IMR-90 (cell line): ENCODE results near the gene S100B. TPM values are rescaled to one million over a fixed set of nuclear protein-coding genes. Genes with fewer than 3 reads are reported as not detected.

Source experiments
- ATAC-seq: fragments of 200-7000 bp; cut with Tn5 transposase; 2 replicates; pipeline ENCODE4 v1.9.1; 2020; ENCODE audit warnings: low read depth, mild to moderate bottlenecking, moderate library complexity
- BruUV-seq: library from RNA; stranded (reverse); fragments of 400-500 nt; replicated peaks from 2 replicates; lab custom pipeline; 2021; lab: Mats Ljungman, UMichigan
- CTCF ChIA-PET: fragments of 300-600 bp; formaldehyde crosslinking; extraction: SDS; loops from one replicate; lab custom pipeline; 2021; ENCODE audit warnings: antibody characterized with exemption; lab: Yijun Ruan, JAX
- POLR2A ChIA-PET: fragments of 300-600 bp; sonication (Branson Sonifier 250); formaldehyde crosslinking; loops from one replicate; lab custom pipeline; 2022; ENCODE audit warnings: antibody characterized with exemption; ENCODE audit not compliant: unreplicated experiment; lab: Charles Lee
- DNase-seq: peaks from one replicate; pipeline ENCODE4 v3.0.0; 2013
- H2AFZ ChIP-seq: replicated peaks from 2 replicates; pipeline ENCODE3; 2013; ENCODE audit warnings: low read length, mild to moderate bottlenecking; ENCODE audit not compliant: poor library complexity
- H2AK5ac ChIP-seq: 2 replicates; pipeline ENCODE4 v1.6.1; 2013; ENCODE audit warnings: low read depth, low read length, inconsistent platforms
- H2AK9ac ChIP-seq: replicated peaks from 2 replicates; pipeline ENCODE3; 2013; ENCODE audit warnings: mild to moderate bottlenecking, low read depth, low read length, moderate library complexity; ENCODE audit not compliant: poor library complexity
- H2BK120ac ChIP-seq: 2 replicates; pipeline ENCODE4 v1.6.1; 2013; ENCODE audit warnings: low read depth, low read length, inconsistent platforms
- H2BK15ac ChIP-seq: 3 replicates; pipeline ENCODE4 v1.6.1; 2013; ENCODE audit warnings: low read depth, low read length, inconsistent platforms
- H2BK20ac ChIP-seq: 2 replicates; pipeline ENCODE4 v1.6.1; 2013; ENCODE audit warnings: low read depth, mild to moderate bottlenecking, inconsistent platforms, low read length, moderate library complexity
- H2BK5ac ChIP-seq: 2 replicates; pipeline ENCODE4 v1.6.1; 2013; ENCODE audit warnings: mild to moderate bottlenecking, low read depth, low read length, inconsistent platforms; ENCODE audit not compliant: poor library complexity, severe bottlenecking
- H3K14ac ChIP-seq: replicated peaks from 2 replicates; pipeline ENCODE4 v1.6.1; 2013; ENCODE audit warnings: low read depth, low read length, inconsistent platforms
- H3K18ac ChIP-seq: 2 replicates; pipeline ENCODE4 v1.6.1; 2013; ENCODE audit warnings: low read depth, low read length, control low read depth
- H3K23ac ChIP-seq: 2 replicates; pipeline ENCODE4 v1.6.1; 2013; ENCODE audit warnings: low read depth, low read length, inconsistent platforms
- H3K27ac ChIP-seq: 2 replicates; pipeline ENCODE4 v1.5.1; 2013; ENCODE audit warnings: mild to moderate bottlenecking, control low read depth, low read length; ENCODE audit not compliant: insufficient read depth
- H3K27me3 ChIP-seq: 2 replicates; pipeline ENCODE4 v1.6.1; 2013; ENCODE audit warnings: low read length; ENCODE audit not compliant: control insufficient read depth, insufficient read depth
- H3K36me3 ChIP-seq: 2 replicates; pipeline ENCODE4 v1.6.1; 2013; ENCODE audit warnings: low read length, mixed read lengths; ENCODE audit not compliant: control insufficient read depth, insufficient read depth
- H3K4ac ChIP-seq: 2 replicates; pipeline ENCODE4 v1.6.1; 2013; ENCODE audit warnings: low read depth, low read length, inconsistent platforms
- H3K4me1 ChIP-seq: 2 replicates; pipeline ENCODE4 v1.6.1; 2013; ENCODE audit warnings: low read length, mixed read lengths; ENCODE audit not compliant: control insufficient read depth, insufficient read depth
- H3K4me2 ChIP-seq: 2 replicates; pipeline ENCODE4 v1.6.1; 2013; ENCODE audit warnings: low read depth, mild to moderate bottlenecking, control low read depth, low read length, moderate library complexity
- H3K4me3 ChIP-seq: 2 replicates; pipeline ENCODE4 v1.5.1; 2013; ENCODE audit warnings: low read depth, mild to moderate bottlenecking, control low read depth, low read length, moderate library complexity; ENCODE audit not compliant: insufficient read depth
- H3K56ac ChIP-seq: 2 replicates; pipeline ENCODE4 v1.6.1; 2013; ENCODE audit warnings: low read length, inconsistent platforms; ENCODE audit not compliant: insufficient read depth; ENCODE audit errors: extremely low read depth
- H3K79me1 ChIP-seq, 2 experiments: 2 replicates each; pipeline ENCODE4 v1.6.1; 2013; ENCODE audit warnings: low read length in 2 of 2, inconsistent platforms in 1 of 2, low read depth in 1 of 2
- H3K9ac ChIP-seq: 2 replicates; pipeline ENCODE4 v1.6.1; 2013; ENCODE audit warnings: low read depth, low read length, control low read depth
- H3K9me1 ChIP-seq: 2 replicates; pipeline ENCODE4 v1.6.1; 2013; ENCODE audit warnings: low read length, inconsistent platforms; ENCODE audit not compliant: insufficient read depth
- H3K9me3 ChIP-seq: 2 replicates; pipeline ENCODE4 v1.6.1; 2013; ENCODE audit warnings: low read length; ENCODE audit not compliant: control insufficient read depth, insufficient read depth
- H4K20me1 ChIP-seq: 2 replicates; pipeline ENCODE4 v1.6.1; 2013; ENCODE audit warnings: low read length, inconsistent platforms; ENCODE audit not compliant: insufficient read depth
- H4K5ac ChIP-seq: 2 replicates; pipeline ENCODE4 v1.6.1; 2013; ENCODE audit warnings: mild to moderate bottlenecking, low read depth, low read length, control low read depth
- H4K8ac ChIP-seq, 2 experiments: 2 replicates each; pipeline ENCODE4 v1.6.1; 2013; ENCODE audit warnings: low read depth in 2 of 2, low read length in 2 of 2, control low read depth in 1 of 2, inconsistent platforms in 1 of 2
- H4K91ac ChIP-seq: 2 replicates; pipeline ENCODE4 v1.6.1; 2013; ENCODE audit warnings: low read depth, low read length, inconsistent platforms; ENCODE audit not compliant: insufficient read depth
- BHLHE40 ChIP-seq: fragments of 150-350 bp; IDR thresholded peaks from 2 replicates; pipeline ENCODE4 v1.6.1; 2016; ENCODE audit warnings: mild to moderate bottlenecking, low read depth, low read length
- CEBPB ChIP-seq: IDR thresholded peaks from 2 replicates; pipeline ENCODE4 v1.6.1; 2012; ENCODE audit warnings: low read depth, low read length, improper control_type of control experiment
- CHD1 ChIP-seq: IDR thresholded peaks from 2 replicates; pipeline ENCODE4 v1.6.1; 2012; ENCODE audit warnings: low read depth, low read length, improper control_type of control experiment
- CTCF ChIP-seq: conservative IDR thresholded peaks from 2 replicates; pipeline ENCODE4 v1.5.1; 2012; ENCODE audit warnings: mild to moderate bottlenecking, low read depth, low read length, improper control_type of control experiment
- ELK1 ChIP-seq: fragments of 150-350 bp; IDR thresholded peaks from 2 replicates; pipeline ENCODE4 v1.6.1; 2016; ENCODE audit warnings: low read depth, mild to moderate bottlenecking, low read length, moderate library complexity, borderline replicate concordance
- FOS ChIP-seq: fragments of 150-350 bp; IDR thresholded peaks from 2 replicates; pipeline ENCODE4 v1.6.1; 2016; ENCODE audit warnings: low read depth, low read length
- MAFK ChIP-seq: IDR thresholded peaks from 2 replicates; pipeline ENCODE4 v1.6.1; 2012; ENCODE audit warnings: low read depth, low read length, improper control_type of control experiment
- MAZ ChIP-seq: IDR thresholded peaks from 2 replicates; pipeline ENCODE4 v1.6.1; 2012; ENCODE audit warnings: low read depth, mild to moderate bottlenecking, low read length, improper control_type of control experiment, moderate library complexity, borderline replicate concordance
- MXI1 ChIP-seq: IDR thresholded peaks from 2 replicates; pipeline ENCODE4 v1.6.1; 2012; ENCODE audit warnings: low read depth, mild to moderate bottlenecking, low read length, moderate library complexity, borderline replicate concordance
- NFE2L2 ChIP-seq: fragments of 150-350 bp; IDR thresholded peaks from 2 replicates; pipeline ENCODE4 v1.6.1; 2016; ENCODE audit warnings: low read depth, mild to moderate bottlenecking, low read length
- POLR2A ChIP-seq: IDR thresholded peaks from 2 replicates; pipeline ENCODE4 v1.6.1; 2012; ENCODE audit warnings: mild to moderate bottlenecking, low read depth, low read length
- RAD21 ChIP-seq: IDR thresholded peaks from 2 replicates; pipeline ENCODE4 v1.6.1; 2012; ENCODE audit warnings: low read length, improper control_type of control experiment
- RCOR1 ChIP-seq: IDR thresholded peaks from 2 replicates; pipeline ENCODE4 v1.6.1; 2012; ENCODE audit warnings: mild to moderate bottlenecking, low read length, improper control_type of control experiment; ENCODE audit not compliant: insufficient replicate concordance
- RFX5 ChIP-seq: IDR thresholded peaks from 2 replicates; pipeline ENCODE4 v1.8.0; 2012; ENCODE audit warnings: low read depth, mild to moderate bottlenecking, low read length, moderate library complexity
- SMC3 ChIP-seq: fragments of 150-350 bp; IDR thresholded peaks from 2 replicates; pipeline ENCODE4 v1.6.1; 2016; ENCODE audit warnings: low read depth, mild to moderate bottlenecking, antibody characterized with exemption, low read length, moderate library complexity
- USF2 ChIP-seq: fragments of 150-350 bp; IDR thresholded peaks from 2 replicates; pipeline ENCODE4 v1.6.1; 2017; ENCODE audit warnings: mild to moderate bottlenecking, antibody characterized with exemption, low read length, low read depth
- WGBS, 2 experiments: methylation state at CpG; one replicate each; pipeline versions ENCODE4 v1.1.5 to v1.1.7; 2013; ENCODE audit warnings: missing lambda C conversion rate in 2 of 2; ENCODE audit not compliant: insufficient read length in 1 of 2; ENCODE audit errors: extremely low coverage in 2 of 2; 5-methylcytosine and 5-hydroxymethylcytosine counted together
- dilution Hi-C: fragments of 300-500 bp; cut with HindIII; formaldehyde crosslinking; loops from one replicate; pipeline ENCODE4 v1.14.3; 2018; ENCODE audit warnings: low sequenced_read_pairs; ENCODE audit not compliant: unreplicated experiment
- in situ Hi-C: fragments of 300-500 bp; cut with MboI; formaldehyde crosslinking; loops from 3 replicates; pipeline ENCODE4 v1.14.3; 2019; ENCODE audit warnings: low sequenced_read_pairs, inconsistent platforms, mixed read lengths
- intact Hi-C: fragments of 100-400 bp; cut with micrococcal nuclease; formaldehyde crosslinking; loops from 2 replicates; pipeline ENCODE4 v1.10.0; 2022
- polyA plus RNA-seq, 3 experiments: library from polyadenylated mRNA; depleted of rRNA; stranded (reverse); fragments of >200 nt; gene quantifications; 2 replicates each; pipeline ENCODE4 v1.2.3, GENCODE V29; 2012; ENCODE audit warnings: low replicate concordance in 1 of 3
- total RNA-seq: library from RNA; depleted of rRNA; stranded (reverse); fragments of >200 nt; gene quantifications from 2 replicates; pipeline ENCODE4 v1.2.3, GENCODE V29; 2012

S100B gene
- total and polyA plus RNA-seq, 2 of the 4 experiments (the other 2 are of a cell fraction), result 0.18 to 0.26 TPM

GRCh38 chr21:46648539-46648938 is 43.7 kb upstream of the S100B start:
- in situ Hi-C loops (no loop called here), dilution Hi-C loops (no loop called here), intact Hi-C loops (no loop called here)
- Histone ChIP-seq H2AK9ac (no peak overlapping the region), H3K56ac (no peak overlapping the region), H3K79me1 (peaks cover 47 to 85% of the 10 kb centered on the region in 2 experiments), H4K8ac (no peak overlapping the region), H3K9ac (no peak overlapping the region), H2BK15ac (no peak overlapping the region), H4K91ac (no peak overlapping the region), H2AK5ac (no peak overlapping the region), H3K9me1 (peaks cover 6% of the 10 kb centered on the region), H2BK20ac (no peak overlapping the region), H3K4ac (no peak overlapping the region), H4K5ac (no peak overlapping the region), H3K36me3 (peaks cover 79% of the 10 kb centered on the region), H3K14ac (no peak overlapping the region), H3K23ac (no peak overlapping the region), H3K27me3 (no peaks in the 10 kb centered on the region), H3K9me3 (peaks cover 2% of the 10 kb centered on the region; the same call in 1 of the 2 replicates), H3K4me1 (no peaks in the 10 kb centered on the region), H3K18ac (no peak overlapping the region), H3K4me2 (no peak overlapping the region), H2BK5ac (no peak overlapping the region), H4K20me1 (peaks cover 37% of the 10 kb centered on the region), H2AFZ (no peak overlapping the region), H3K4me3 (no peak overlapping the region), H2BK120ac (no peak overlapping the region), H3K27ac (no peak overlapping the region)
- WGBS, 2 experiments, result 98% methylated on average over 20 of the region's 27 CpGs; no CpG with 5 or more reads in 1 of the 2 experiments
- POLR2A ChIA-PET, result no interaction called here
- DNase-seq (no peak), ATAC-seq (no peak)
- no TSS peak for BruUV-seq
- CTCF ChIA-PET, result no interaction called here
- no peak for TF ChIP-seq RAD21
- no peak for TF ChIP-seq USF2
- no peak for TF ChIP-seq RCOR1
- no peak for TF ChIP-seq MXI1
- TF ChIP-seq CHD1, result no peak
- no peak for TF ChIP-seq MAFK
- TF ChIP-seq RFX5, result no peak
- TF ChIP-seq ELK1, result no peak
- TF ChIP-seq BHLHE40, result no peak
- TF ChIP-seq POLR2A, result no peak
- TF ChIP-seq CTCF, result no peak
- TF ChIP-seq CEBPB, result no peak
- no peak for TF ChIP-seq NFE2L2
- TF ChIP-seq SMC3, result no peak
- TF ChIP-seq MAZ, result no peak
- TF ChIP-seq FOS, result no peak
